ENCODE data around the gene SEPSECS. TPM values are rescaled to one million over a fixed set of nuclear protein-coding genes. Genes with fewer than 3 reads are reported as not detected.

Gene SEPSECS
- total and polyA plus RNA-seq, 2 of the 13 experiments (the other 11 are each of a cell fraction or from before 2014, with no cell fraction given), result 9.4 to 14.3 TPM

GRCh38 chr4:25112366-25112994, 47.8 kb downstream of the SEPSECS start (continued):
- TF ChIP-seq SOX6 (IDR thresholded peaks at IDR 0.05), result no peak
- TF ChIP-seq SOX6 (CRISPR knock-in tag; IDR thresholded peaks at IDR 0.05), result no peak
- TF ChIP-seq SRF (IDR thresholded peaks at IDR 0.05; ENCODE audit: low read depth, low read length), result no peak
- no peak for TF ChIP-seq FLYWCH1 (CRISPR knock-in tag; IDR thresholded peaks at IDR 0.05)
- no peak for TF ChIP-seq RFXAP (CRISPR knock-in tag; IDR thresholded peaks at IDR 0.05; ENCODE audit: borderline replicate concordance)
- TF ChIP-seq NR1H2 (CRISPR knock-in tag; IDR thresholded peaks at IDR 0.05; ENCODE audit: borderline replicate concordance, low read depth), result no peak
- TF ChIP-seq FOXM1 (CRISPR knock-in tag; IDR thresholded peaks at IDR 0.05), result no peak

GRCh38 chr4:25111648-25112196, 48.5 kb downstream of the SEPSECS start:
- H3K4me3 ChIP-seq (replicated peaks in 1 of 3; ENCODE audit: insufficient read depth in 1 of 3, low read depth in 2 of 3, low read length in 3 of 3), result no peak overlapping the region
- no peaks in the 10 kb centered on the region for H3K79me2 ChIP-seq (ENCODE audit: insufficient read depth, low read length)
- H3K4me2 ChIP-seq (ENCODE audit: low read depth, low read length), result no peak overlapping the region
- H3K27me3 ChIP-seq (ENCODE audit: control insufficient read depth in 1 of 2, insufficient read depth in 2 of 2, low read length in 2 of 2), result no peaks in the 10 kb centered on the region
- peak; percentile 36; the same call in 1 of the 2 replicates for TF ChIP-seq ZMYM3 (CRISPR knock-in tag; IDR thresholded peaks at IDR 0.05)
- no peak for TF ChIP-seq ZNF230 (CRISPR knock-in tag; IDR thresholded peaks at IDR 0.05)
- no peak for TF ChIP-seq ZNF670 (CRISPR knock-in tag; IDR thresholded peaks at IDR 0.05; ENCODE audit: borderline replicate concordance)
- no peak for TF ChIP-seq ZKSCAN8 (CRISPR knock-in tag; IDR thresholded peaks at IDR 0.05; ENCODE audit: borderline replicate concordance)
- TF ChIP-seq ZNF274 (CRISPR knock-in tag; IDR thresholded peaks at IDR 0.05), result no peak
- no peak for TF ChIP-seq NFYB (CRISPR knock-in tag; IDR thresholded peaks at IDR 0.05)
- peak; percentile 84 for TF ChIP-seq ZNF629 (CRISPR knock-in tag; conservative IDR thresholded peaks at IDR 0.05)
- no peak for TF ChIP-seq ATF5 (CRISPR knock-in tag; IDR thresholded peaks at IDR 0.05; ENCODE audit: low read depth)
- no peak for TF ChIP-seq TEF (CRISPR knock-in tag; IDR thresholded peaks at IDR 0.05)
- TF ChIP-seq ZFP62 (CRISPR knock-in tag; IDR thresholded peaks at IDR 0.05), result no peak
- TF ChIP-seq ZNF569 (CRISPR knock-in tag; IDR thresholded peaks at IDR 0.05; ENCODE audit: borderline replicate concordance), result no peak
- TF ChIP-seq RXRA (CRISPR knock-in tag; IDR thresholded peaks at IDR 0.05), result no peak
- ChIA-PET CTCF (ENCODE audit: low intra/inter-chr PET ratio, low total read pairs) (no interaction called here), POLR2A (no interaction called here)
- FAIRE-seq (no peak), DNase-seq (ENCODE audit: low spot score) (no peak), ATAC-seq (no peak)
- no peak overlapping the region for H3K27ac ChIP-seq (ENCODE audit: extremely low read length, insufficient read depth, low read length)
- peaks cover 21% of the 10 kb centered on the region for H3K4me1 ChIP-seq (ENCODE audit: insufficient read depth, low read length)
- no TSS peak for BruUV-seq (replicated peaks)
- H2AFZ ChIP-seq (ENCODE audit: low read length), result no peak overlapping the region
- H3K36me3 ChIP-seq (replicated peaks in 1 of 2; ENCODE audit: control insufficient read depth in 1 of 2, insufficient read depth in 2 of 2, low read length in 2 of 2), result no peaks in the 10 kb centered on the region
- in situ Hi-C loops (cut with HindIII; ENCODE audit: extremely low pct_ligation_motif_present, low pct_unique_long_range_greater_than_20kb) (no loop called here), intact Hi-C loops (cut with micrococcal nuclease; ENCODE audit: unreplicated experiment) (no loop called here)
- no peaks in the 10 kb centered on the region for H4K20me1 ChIP-seq (ENCODE audit: insufficient read depth, low read length)
- H3K9ac ChIP-seq (ENCODE audit: insufficient read depth, low read depth, low read length), result no peak overlapping the region
- 33% methylated on average over 11 of the region's 11 CpGs for WGBS (ENCODE audit: low lambda C conversion rate)
- no peaks in the 10 kb centered on the region for H3K9me3 ChIP-seq (ENCODE audit: low read length)
